HuH-7.5 (cell line): ENCODE measurements around the gene SORCS2.

Source experiments
- DNase-seq: peaks from one replicate; pipeline ENCODE4 v3.0.0; 2011; ENCODE audit warnings: low spot score

SORCS2 gene

DNA sequence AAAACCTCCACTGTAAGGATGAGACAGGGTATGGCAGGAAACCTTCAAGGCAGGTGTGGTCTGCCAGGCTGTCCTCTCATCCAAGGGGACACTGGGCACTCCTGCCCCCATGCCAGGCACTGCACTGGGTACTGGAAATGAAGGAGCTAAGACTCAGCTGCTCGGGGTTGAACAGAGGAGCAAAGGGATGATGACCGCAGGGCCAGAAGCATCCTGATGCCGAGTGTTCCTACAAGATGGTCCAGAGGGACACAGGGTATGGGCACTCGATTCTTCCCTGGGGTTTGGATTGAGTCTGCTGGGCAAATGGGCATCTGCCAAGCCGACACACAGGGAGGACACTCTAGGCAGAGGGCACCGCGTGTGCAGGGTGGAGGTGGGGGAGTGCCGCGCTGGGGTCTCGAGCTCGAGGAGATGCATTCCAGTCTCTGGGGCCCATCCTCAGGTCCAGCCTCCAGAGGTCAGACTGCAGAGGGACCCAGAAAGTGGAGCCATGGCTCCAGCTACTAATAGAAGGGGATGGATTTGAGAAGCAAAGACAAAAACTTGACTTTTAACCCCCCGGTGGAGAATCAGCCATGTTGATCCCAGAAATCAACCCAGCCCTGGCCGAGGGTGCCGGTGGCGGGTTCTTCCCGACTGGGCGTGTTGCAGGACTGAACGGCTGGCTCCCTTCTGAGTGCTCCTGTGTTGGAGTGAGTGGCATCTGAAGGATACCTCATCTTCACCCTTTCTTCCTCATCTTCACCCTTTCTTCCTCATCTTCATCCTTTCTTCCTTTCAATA, 500.3 kb downstream of the SORCS2 start:
- DNase-seq = no peak

DNA sequence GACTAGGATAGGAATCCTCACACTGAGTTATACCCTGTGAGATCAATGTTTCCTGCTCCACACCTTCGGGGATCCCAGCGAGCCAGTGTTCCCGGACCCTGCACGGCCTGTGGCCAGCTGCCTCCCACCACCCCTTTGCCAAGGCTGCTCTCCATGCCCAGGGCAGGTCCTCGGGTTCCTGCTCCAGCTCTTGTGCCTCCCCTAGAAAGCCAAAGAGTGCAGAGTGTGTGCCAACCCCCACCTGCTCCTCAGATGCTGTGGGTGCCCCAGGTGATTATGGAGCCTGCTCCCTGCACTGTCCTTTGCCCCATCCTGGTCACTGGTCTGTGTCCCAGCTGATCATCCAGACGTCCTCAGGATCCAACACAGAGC, 500.9 kb downstream of the SORCS2 start:
- no peak for DNase-seq

DNA sequence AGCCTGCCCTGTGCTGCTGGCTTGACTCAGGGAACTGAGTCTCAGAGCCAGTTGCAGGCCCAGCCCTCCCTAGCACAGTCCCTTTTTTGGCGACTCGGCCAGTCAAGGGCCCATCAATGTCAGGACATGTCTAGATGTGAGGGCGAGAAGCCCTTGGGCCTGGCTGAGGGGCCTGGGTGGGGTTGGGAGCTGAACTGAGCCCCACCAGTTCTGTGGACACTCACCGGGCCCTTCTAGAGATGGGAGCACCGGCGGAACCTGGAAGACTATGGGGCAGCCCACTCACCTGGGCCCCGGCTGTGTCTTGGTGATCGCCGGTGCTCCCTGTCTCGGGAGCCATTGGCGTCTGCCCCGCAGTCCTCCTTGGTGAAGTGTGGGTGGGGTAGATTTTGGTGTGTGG, 501.4 kb downstream of the SORCS2 start:
- no peak for DNase-seq

DNA sequence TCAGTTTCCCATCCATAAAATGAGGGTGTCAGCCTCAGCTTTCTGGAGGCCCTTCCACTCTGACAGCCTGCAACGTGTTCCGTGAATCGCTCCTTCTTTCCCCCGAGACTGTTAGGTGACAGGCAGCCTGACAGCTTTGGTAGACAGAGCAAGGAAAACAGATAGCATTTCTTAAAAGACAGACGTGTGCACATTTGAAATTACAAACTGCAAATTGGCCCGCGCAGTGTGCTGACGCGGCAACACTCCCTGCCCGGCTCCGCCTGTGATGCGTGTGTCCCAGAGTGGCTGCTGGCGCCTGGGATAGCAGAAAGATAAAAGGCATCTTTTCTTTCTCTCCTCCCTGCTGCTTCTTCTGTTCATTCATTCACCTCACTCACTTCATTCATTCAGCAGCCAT, 502.0 kb downstream of the SORCS2 start:
- no peak for DNase-seq

DNA sequence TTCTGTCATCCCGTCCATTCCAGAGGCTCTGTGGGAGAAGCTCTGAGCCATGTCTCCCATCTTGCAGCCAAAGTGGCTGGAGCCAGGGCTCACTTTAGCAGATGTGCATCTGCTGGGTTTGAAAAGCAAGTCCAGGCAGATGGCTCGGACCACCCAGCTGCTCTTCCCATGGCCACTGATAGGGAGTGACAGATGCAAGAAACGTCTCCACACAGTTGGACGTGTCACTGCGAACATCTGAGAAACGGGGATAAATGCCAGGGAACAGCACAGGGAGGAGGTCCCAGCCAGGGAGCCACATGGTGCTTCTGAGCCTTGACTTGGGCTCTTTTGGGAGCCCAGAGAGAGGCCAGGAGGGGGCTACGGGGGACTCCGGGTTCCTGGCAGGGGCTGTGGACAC, 505.0 kb downstream of the SORCS2 start:
- DNase-seq = no peak

DNA sequence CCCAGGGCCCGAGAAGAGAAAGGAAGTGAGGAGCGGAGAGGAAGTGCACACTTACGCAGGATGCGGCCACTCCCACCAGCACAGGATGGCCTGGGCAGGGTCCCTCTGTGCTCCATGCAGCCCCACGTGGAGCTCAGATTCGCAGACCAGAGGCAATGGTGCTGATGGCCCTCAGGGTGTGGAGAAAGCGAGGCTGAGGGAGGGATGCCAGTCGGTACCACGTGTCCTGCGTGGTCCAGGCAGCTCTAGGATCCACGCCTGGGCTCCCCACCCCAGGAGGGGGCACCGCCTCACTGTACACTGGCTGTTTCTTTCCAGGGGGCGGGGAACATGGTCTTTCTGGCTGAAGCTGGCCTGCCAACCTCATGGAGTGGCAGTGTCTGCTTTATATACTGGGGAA, 505.5 kb downstream of the SORCS2 start:
- no peak for DNase-seq

DNA sequence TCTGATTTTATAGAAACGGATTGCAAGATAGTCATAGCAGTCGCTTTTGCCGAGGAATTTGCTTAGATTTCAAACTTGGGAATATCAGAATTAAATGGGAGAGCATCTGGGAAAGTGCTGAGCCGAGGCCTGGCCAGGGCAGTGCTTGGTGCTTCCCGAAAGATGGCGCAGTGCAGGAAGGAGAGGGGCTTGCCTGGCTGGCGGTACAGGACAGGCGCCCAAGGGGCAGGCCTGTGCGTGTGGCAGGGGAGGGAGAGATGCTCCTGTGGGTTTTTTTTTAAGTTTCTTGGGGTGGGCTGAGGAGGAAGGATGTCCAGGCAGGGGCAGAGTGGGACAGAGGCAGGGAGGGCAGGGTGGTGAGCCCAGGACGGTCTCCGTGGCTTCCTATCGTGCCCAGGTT, 506.2 kb downstream of the SORCS2 start:
- DNase-seq = no peak

DNA sequence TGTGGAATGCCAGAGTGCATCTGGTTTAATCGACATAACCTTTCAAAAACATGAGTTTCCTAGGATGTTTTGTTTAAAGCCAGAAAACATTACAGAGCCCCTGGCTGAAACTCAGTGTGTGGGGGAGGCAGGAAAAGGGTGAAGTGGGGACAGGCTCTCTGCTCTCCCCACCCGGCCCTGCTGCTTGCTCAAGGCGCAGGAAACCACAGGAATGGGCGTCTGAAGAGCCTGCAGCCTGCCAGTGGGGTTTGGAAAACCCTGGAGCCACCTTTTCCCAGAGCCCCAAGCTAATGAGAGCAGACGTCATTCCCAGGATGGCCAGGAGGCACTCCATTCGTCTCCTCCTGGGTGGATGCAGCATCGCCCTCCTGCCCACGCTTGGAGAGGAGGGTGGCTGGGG, 506.7 kb downstream of the SORCS2 start:
- no peak for DNase-seq

DNA sequence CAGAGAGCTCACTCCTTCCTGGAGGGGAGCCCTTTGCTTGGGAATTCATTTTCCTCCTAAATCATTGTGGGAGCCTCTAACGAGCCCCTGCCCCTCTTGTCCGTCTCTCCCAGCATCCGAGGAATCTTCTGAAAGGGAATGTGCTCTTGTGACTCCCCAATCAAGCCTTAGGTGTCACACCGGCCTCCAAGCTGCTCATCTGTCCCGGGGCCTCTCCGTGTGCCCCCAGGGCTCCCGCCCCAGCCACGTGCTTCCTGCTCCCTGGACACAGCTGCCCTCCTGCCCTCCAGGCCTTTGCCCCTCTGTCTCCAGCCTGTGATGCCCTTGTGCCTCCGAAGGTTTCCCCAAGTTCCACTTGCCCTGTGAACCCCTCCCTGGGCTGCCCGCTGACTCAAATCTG, 507.5 kb downstream of the SORCS2 start:
- DNase-seq = no peak

DNA sequence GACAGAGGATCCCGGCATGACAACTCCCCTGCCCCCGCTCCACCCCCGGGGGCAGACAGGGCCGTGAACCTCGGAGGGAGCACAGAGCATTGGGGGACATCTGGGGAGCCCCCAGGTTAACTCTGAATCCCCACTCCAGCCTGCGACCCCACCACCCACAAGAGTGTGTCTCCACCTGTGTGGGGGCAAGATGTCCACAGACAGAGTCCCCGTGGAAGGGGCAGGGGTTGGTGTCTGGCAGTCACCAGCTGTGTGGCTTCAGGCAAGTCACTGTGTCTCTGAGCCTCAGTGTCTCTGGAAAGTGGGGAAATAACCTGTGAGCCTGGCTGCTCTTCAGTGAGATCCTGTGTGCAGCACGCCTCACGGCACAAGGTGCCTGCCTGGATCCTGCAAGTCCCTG, 508.3 kb downstream of the SORCS2 start:
- no peak for DNase-seq

DNA sequence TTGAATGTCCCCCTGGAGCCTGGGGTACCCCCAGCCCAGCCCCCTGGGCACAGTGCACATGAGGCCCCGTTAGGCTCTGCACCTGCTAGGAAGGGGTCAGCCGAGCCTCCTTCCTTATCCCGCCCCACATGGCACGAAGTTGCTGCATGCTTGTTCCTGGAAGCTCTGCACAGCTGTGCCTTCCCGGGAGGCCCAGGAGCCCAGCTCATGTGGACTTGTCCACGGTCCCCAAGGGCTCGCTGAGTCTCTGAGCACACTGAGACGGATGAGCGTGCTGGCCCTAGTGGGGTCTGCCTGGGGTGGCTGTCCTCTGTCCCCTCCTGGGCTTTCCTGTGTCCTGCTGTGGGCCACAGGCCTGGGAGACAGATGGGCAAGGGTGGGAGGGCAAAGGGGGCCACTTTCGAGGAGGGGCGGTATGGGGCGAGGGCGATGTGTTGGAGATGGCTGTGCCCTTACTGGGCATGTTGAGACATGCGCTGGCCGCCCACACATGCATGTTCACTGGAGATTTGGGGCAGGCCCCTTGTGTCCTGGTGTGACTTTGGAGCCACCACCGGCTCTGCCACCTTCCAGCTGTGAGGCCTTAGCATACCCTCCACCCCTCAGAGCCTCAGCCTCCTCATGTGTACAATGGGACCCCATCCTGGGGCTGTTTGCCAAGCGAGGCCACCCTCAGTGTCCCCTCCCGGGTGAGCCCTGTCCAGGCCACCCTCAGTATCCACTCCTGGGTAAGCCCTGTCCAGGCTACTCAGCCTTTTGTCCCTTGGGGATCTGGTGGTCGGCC, 509.7 kb downstream of the SORCS2 start:
- DNase-seq = no peak

DNA sequence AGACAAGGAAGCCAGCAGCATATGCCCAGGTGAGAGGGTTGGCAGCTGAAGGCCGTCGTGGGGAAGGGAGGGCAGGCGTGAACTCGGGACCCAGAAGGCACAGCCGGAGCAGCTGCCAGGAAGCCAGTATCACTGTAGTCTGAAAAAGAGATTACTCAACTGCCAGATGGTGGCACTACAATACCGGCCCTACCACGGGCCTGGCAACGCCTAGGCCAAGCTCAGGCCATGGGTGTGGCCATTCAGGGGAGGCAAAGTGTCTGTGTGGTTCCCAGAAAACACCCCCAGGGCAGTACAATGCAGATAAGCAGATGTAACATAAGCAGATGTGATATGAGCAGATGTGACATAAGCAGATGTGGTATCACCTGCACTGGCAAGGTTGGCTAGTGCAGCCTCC, 511.4 kb downstream of the SORCS2 start:
- DNase-seq = no peak

DNA sequence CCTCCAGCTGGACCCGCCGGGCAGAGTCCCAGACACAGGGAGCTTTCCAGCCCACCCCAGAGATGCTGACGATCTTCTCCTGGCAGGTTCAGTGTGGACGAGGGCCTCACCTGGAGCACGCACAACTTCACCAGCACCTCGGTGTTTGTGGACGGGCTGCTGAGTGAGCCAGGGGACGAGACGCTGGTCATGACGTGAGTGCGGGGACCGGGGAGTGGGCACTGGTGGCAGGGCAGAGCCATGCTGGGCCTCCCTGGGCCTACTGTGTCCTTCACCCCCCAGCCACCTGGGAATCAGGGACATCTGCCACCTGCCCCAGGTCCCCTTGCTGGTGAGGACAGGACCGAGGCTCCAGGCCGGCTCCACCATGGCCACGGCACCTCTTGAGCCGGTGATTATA, 511.8 kb downstream of the SORCS2 start:
- no peak for DNase-seq

DNA sequence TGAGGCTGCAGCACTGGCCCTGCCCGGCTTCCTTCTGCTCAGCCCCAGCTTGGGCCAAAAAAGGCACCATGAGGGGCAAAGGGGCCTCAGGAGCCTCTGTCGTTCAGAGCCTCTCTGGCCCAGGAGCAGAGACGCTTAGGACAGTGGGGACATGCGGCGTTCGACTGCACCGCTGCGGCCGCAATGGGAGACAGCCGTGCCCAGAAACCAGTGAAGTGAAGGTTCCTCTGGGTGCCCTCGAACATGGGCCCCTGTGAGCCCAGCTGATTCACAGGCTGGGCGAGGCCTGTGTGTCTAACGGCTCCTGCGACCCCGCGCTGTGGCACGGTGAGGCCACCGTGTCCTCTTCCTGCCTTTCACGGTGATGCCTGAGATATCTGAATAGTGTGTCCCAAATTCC, 512.3 kb downstream of the SORCS2 start:
- no peak for DNase-seq

DNA sequence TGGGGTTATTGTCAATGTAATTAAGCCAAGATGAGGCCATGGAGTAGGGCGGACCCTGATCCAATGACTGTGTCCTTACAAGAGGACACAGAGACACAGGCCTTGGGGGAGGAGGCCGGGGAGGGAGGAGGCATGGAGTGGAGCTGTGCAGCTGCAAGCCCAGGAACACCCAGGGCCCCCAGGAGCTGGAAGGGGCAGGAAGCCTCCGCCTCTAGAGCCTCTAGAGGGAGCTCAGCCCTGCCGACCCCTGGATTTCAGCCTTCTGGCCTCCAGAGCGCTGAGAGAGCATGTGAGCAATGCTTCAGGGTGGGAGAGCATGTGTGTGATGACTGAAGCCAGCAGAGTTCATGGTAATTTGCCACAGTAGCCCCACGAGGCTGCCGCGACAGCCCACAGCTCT, 512.7 kb downstream of the SORCS2 start:
- no peak for DNase-seq

DNA sequence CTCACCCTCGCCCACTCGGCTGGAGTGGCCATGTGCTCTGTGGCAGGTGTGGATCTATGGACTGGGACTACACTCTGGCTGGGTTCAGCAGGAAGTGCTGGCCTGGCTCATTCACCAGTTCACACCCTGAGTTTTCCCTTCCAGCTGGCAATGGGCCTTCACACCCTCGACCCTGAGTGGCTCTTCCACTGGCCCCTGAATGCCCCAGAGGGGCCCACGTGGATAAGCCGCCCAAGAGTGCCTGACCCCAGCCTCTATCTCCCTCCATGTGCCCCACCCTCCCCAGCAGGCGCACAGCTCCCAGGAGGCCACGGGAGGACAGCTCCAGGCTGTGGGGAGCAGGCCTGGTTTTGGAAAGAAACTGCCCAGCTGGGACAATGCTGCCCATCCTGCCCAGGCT, 513.3 kb downstream of the SORCS2 start:
- no peak for DNase-seq

DNA sequence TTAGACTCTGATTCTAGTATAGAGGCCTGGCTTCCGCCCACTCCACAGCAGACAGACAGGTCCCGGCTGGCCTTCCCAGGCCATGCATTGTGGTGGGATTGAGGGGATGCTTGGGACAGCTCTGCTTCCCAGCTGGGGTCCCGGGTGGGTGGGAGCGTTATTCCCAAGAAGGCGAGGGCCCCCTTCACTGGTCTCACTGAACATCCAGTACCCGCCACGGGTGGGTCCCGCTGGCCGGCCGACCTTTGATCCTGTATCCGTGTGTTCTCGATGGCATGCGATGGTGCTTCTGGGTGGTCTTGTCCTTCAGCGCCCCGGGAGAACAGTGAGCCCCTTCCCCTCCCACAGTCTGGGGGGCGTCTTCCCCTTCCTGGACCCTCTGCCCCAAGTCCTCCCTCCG, 515.9 kb downstream of the SORCS2 start:
- no peak for DNase-seq

DNA sequence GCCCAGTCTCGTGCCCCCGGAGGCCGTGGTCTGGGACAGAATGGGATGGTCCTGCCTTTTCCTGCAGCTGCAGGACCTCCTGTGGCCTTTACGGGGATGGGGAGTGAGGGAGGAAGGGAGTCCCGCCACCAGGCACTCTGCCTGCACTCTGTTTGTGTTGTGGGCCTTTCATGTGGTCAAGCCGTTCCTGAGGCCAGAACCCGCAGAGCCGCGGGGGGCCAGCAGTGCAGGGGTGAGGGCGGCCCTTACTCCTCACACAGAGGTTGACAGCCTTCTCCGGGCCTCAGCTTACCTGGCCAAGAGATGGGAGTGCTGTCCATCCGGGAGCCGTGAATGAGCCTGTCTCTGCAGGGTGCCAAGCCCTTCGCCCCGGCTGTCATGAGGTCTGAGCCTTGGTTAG, 516.6 kb downstream of the SORCS2 start:
- DNase-seq = no peak

DNA sequence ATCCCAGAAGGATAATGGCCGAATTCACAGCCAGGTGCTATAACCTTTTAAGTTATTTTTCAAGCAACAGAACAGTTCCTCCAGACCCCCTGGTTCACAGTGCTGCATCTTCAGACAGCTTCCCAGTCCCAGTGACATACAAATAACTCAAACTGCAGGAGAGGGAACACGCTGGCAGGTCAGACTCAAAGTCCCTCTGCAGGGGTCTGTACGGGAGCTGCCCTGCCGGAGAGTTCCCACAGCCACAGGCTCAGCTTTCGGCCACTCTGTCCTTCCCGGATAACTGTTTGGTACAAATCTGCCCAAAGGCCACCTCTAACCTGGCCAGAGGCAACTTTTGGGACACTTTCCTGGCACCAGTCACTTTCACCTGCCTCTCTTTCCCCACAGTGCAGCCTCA, 517.1 kb downstream of the SORCS2 start:
- DNase-seq = no peak

DNA sequence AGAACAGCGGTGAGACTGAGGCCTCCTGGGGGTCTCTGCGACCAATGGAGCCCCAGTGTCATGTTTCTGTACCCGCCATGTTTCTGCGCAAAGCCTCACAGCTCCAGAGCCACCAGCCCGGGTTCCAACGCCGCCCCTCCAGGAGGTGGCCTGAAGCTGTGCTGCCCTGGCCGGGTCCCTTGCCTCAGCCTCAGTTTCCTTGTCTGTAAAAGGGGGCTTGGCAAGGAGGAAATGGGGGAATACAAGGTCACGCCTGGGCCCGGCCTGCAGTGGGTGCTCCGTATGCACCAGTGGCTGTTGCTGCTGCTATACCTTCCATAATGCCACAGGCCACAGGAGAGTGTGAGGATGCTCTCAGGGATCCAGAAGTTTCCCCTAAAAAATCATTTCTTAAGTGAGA, 517.8 kb downstream of the SORCS2 start:
- no peak for DNase-seq

DNA sequence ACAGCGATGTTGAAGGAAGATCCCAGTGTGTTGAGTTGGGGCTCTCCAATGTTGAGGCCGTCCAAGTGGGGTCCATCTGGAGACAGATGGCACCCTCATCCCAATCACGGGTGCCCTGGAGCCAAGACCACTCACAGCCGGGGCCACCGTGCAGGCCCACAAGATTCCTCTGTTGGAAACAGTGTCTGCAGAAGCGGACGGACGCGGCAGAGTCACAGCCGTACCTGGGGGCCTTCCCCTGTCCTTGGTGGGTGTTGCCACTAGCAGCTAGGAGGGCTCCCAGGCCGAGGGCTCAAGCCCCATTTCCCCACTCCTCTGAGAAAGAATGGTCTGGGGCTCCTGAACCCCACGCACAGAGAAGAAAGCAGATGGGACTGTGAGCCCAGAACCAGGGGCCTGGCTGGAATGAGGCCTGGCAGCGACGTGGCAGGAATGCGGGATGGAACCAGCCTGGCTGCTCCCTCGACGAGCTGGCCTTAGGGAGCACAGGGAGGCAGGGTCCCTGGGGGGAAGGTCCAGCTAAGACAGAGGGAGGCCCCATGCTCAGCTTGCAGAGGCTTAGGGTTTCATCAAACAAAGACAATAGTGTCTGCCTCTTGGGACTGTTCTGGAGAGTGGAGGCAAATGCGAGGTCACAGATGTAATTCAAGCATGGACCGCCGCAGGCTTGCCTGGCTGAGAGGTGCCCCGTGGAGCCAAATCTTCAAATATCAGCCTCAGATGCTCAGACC, 518.4 kb downstream of the SORCS2 start:
- no peak for DNase-seq

DNA sequence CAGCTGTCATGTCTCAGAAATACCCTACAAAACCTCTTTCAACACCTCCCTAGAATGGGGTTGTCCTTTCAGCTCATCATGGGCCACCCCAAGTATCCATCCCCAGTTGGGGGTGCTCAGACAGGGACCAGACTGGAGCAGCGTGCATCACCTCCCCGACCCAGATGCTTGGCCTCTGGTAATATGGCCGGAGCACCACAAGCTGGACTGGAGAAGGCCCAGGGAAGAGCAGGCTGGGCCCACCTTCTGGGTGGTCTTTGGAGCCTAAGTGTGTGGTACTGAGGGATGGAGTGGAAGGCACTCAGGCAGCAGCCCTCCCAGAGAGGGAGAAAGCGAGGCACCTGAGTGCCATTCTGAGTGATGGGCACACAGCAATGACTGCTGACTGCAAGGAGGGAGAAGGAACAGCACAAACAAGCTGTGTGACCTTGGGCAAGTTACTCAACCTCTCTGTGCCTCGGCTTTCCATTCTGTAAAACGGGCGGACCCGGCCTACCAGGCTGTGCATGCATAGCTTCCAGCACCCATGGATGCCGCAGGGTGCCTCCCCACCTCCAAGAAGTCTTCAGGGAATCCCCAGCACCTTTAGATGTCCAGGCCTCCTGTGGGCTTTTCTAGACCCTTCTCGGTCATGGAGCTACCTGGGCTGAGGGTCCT, 519.1 kb downstream of the SORCS2 start:
- no peak for DNase-seq
